HepG2 (cell line): Measurements from ENCODE around the gene LRBA. TPM values are rescaled to one million over a fixed set of nuclear protein-coding genes. Genes with fewer than 3 reads are reported as not detected.
A peak's percentile ranks its signal among the peaks of the same experiment; 100 is the strongest.
"Not testable (repeated sequence)": the region's sequence is repeated elsewhere in the genome, so short reads cannot be mapped to it uniquely, and the experiment has no call there.

ENCODE experiments used
- ATAC-seq: fragments of 200-7000 bp; cut with Tn5 transposase; 3 replicates; pipeline ENCODE4 v1.9.1; 2020; ENCODE audit warnings: mild to moderate bottlenecking, moderate library complexity
- BruUV-seq: library from RNA; stranded (reverse); fragments of 400-500 nt; replicated peaks from 2 replicates; lab custom pipeline; 2021; lab: Mats Ljungman, UMichigan
- CTCF ChIA-PET: fragments of 300-600 bp; formaldehyde crosslinking; extraction: SDS; loops from one replicate; lab custom pipeline; 2021; ENCODE audit warnings: low total read pairs, inconsistent platforms, low intra/inter-chr PET ratio; lab: Yijun Ruan, JAX
- POLR2A ChIA-PET: fragments of 350-600 bp; sonication (Branson Sonifier 250); formaldehyde crosslinking; loops from one replicate; lab custom pipeline; 2020; ENCODE audit warnings: antibody characterized with exemption, inconsistent platforms; lab: Yijun Ruan, JAX
- DNase-seq: peaks from one replicate; pipeline ENCODE4 v3.0.0-alpha.2; 2015; ENCODE audit warnings: low spot score
- FAIRE-seq: peaks from 3 replicates; lab custom pipeline; 2011; peaks lifted over from hg19 to GRCh38; lab: Jason Lieb, UNC
- H2AFZ ChIP-seq: one replicate; pipeline ENCODE4 v1.6.1; 2011; ENCODE audit warnings: low read length, inconsistent platforms
- H3K27ac ChIP-seq: fragments of 300-600 bp; 3 replicates; pipeline ENCODE4 v1.8.0; 2011; ENCODE audit warnings: mixed run types, mild to moderate bottlenecking, mixed read lengths, low read length, inconsistent platforms; ENCODE audit not compliant: insufficient read depth; ENCODE audit errors: extremely low read length
- H3K27me3 ChIP-seq, 2 experiments: fragments of 200-600 bp in 1 of 2; 2 replicates in 1 of 2; 3 replicates in 1 of 2; pipeline versions ENCODE4 v1.6.0 to v1.8.0; 2011; ENCODE audit warnings: low read length in 2 of 2, mild to moderate bottlenecking in 2 of 2, moderate library complexity in 2 of 2, inconsistent platforms in 1 of 2; ENCODE audit not compliant: insufficient read depth in 2 of 2, control insufficient read depth in 1 of 2
- H3K36me3 ChIP-seq, 2 experiments: fragments of 200-600 bp in 1 of 2; replicated peaks in 1 of 2; 2 replicates in 1 of 2; 3 replicates in 1 of 2; pipeline versions ENCODE4 v1.5.1 to v1.8.0; 2011; ENCODE audit warnings: low read length in 2 of 2, inconsistent platforms in 1 of 2; ENCODE audit not compliant: insufficient read depth in 2 of 2, control insufficient read depth in 1 of 2
- H3K4me1 ChIP-seq: 2 replicates; pipeline ENCODE4 v1.5.1; 2012; ENCODE audit warnings: low read length, inconsistent platforms; ENCODE audit not compliant: insufficient read depth
- H3K4me2 ChIP-seq: 2 replicates; pipeline ENCODE4 v1.6.0; 2011; ENCODE audit warnings: low read depth, low read length, inconsistent platforms
- H3K4me3 ChIP-seq, 3 experiments: fragments of 200-600 bp in 1 of 3; sonication (generic), shearing (Covaris generic) in 1 of 3; replicated peaks in 1 of 3; 2 replicates each; pipeline ENCODE4 v1.5.1; 2011 to 2016; ENCODE audit warnings: low read length in 3 of 3, inconsistent platforms in 2 of 3, low read depth in 2 of 3, mild to moderate bottlenecking in 2 of 3, control low read depth in 1 of 3, mixed read lengths in 1 of 3; ENCODE audit not compliant: insufficient read depth in 1 of 3
- H3K79me2 ChIP-seq: one replicate; pipeline ENCODE4 v1.6.1; 2011; ENCODE audit warnings: low read length, inconsistent platforms; ENCODE audit not compliant: insufficient read depth
- H3K9ac ChIP-seq: 2 replicates; pipeline ENCODE4 v1.6.0; 2011; ENCODE audit warnings: mild to moderate bottlenecking, low read depth, low read length, inconsistent platforms; ENCODE audit not compliant: insufficient read depth
- H3K9me3 ChIP-seq: 2 replicates; pipeline ENCODE4 v1.5.1; 2012; ENCODE audit warnings: mild to moderate bottlenecking, low read length
- H4K20me1 ChIP-seq: 2 replicates; pipeline ENCODE4 v1.6.0; 2011; ENCODE audit warnings: inconsistent platforms, mild to moderate bottlenecking, low read length, moderate library complexity; ENCODE audit not compliant: insufficient read depth
- whole genome bisulfite sequencing: methylation state at CpG from one replicate; pipeline ENCODE4 v1.1.6; 2017; ENCODE audit warnings: low lambda C conversion rate; 5-methylcytosine and 5-hydroxymethylcytosine counted together
- in situ Hi-C: cut with HindIII; loops from 2 replicates; pipeline ENCODE4 v1.10.0; 2017; ENCODE audit warnings: low pct_unique_long_range_greater_than_20kb; ENCODE audit not compliant: extremely low pct_ligation_motif_present
- intact Hi-C: fragments of 100-400 bp; cut with micrococcal nuclease; formaldehyde crosslinking; loops from one replicate; pipeline ENCODE4 v1.10.0; 2022; ENCODE audit not compliant: unreplicated experiment
- polyA plus RNA-seq, 8 experiments: library from polyadenylated mRNA; depleted of rRNA in 3 of 8; stranded (reverse) in 7 of 8; unstranded in 1 of 8; fragments of >200 nt; fragmentation: Illumina TruSeq in 4 of 8; extraction: Trizol in 4 of 8; gene quantifications; 2 replicates each; pipeline versions ENCODE4 v1.2.1 to v1.2.3, GENCODE V29; 2011 to 2016; ENCODE audit warnings: low read depth in 4 of 8, missing spikeins in 1 of 8, mixed read lengths in 1 of 8; ENCODE audit not compliant: insufficient read depth in 1 of 8
- total RNA-seq, 5 experiments: library from RNA; depleted of rRNA; stranded (reverse); fragments of >200 nt; fragmentation: Illumina TruSeq; extraction: Trizol; gene quantifications; 2 replicates each; pipeline ENCODE4 v1.2.3, GENCODE V29; 2016; ENCODE audit warnings: low read depth in 1 of 5
- TF ChIP-seq, protein P1 (sequence below): sonication (generic); formaldehyde crosslinking; IDR thresholded peaks from 2 replicates; pipeline ENCODE4 v1.5.1; 2020; ENCODE audit warnings: mild to moderate bottlenecking, missing genetic modification reagents

LRBA gene
- total and polyA plus RNA-seq, 2 of the 13 experiments (the other 11 are each of a cell fraction or from before 2014, with no cell fraction given), result 21.0 to 37.2 TPM

DNA sequence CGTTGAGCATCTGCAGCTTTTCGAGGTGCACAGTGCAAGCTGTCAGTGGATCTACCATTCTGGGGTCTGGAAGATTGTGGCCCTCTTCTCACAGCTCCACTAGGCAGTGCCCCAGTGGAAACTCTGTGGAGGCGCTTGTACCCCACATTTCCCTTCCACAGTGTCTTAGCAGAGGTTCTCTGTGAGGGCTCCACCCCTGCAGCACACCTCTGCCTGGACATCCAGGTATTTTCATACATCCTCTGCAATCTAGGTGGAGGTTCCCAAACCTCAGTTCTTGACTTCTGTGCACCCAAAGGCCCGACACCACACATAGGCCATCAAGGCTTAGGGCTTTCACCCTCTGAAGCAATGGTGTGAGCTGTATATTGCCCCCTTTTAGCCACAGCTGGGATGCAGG, 57.1 kb downstream of the LRBA start:
- POLR2A ChIA-PET, H3K27me3 ChIP-seq, H3K36me3 ChIP-seq, H3K4me2 ChIP-seq, H3K4me3 ChIP-seq, BruUV-seq, FAIRE-seq, CTCF ChIA-PET, H3K27ac ChIP-seq, H4K20me1 ChIP-seq, intact Hi-C loops, DNase-seq, H3K9ac ChIP-seq, H2AFZ ChIP-seq, ATAC-seq, in situ Hi-C loops, H3K4me1 ChIP-seq: not testable (repeated sequence)
- TF ChIP-seq, protein P1, sequence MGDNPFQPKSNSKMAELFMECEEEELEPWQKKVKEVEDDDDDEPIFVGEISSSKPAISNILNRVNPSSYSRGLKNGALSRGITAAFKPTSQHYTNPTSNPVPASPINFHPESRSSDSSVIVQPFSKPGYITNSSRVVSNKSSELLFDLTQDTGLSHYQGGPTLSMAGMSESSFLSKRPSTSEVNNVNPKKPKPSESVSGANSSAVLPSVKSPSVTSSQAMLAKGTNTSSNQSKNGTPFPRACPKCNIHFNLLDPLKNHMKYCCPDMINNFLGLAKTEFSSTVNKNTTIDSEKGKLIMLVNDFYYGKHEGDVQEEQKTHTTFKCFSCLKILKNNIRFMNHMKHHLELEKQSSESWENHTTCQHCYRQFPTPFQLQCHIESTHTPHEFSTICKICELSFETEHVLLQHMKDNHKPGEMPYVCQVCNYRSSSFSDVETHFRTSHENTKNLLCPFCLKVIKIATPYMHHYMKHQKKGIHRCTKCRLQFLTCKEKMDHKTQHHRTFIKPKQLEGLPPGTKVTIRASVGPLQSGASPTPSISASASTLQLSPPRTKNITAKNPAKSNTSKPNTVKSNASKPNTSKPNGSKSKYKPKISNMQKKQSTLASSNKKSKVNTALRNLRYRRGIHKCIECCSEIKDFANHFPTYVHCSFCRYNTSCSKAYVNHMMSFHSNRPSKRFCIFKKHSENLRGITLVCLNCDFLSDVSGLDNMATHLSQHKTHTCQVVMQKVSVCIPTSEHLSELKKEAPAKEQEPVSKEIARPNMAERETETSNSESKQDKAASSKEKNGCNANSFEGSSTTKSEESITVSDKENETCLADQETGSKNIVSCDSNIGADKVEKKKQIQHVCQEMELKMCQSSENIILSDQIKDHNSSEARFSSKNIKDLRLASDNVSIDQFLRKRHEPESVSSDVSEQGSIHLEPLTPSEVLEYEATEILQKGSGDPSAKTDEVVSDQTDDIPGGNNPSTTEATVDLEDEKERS, result 0 out of 2 replicates have a peak, but pooled peaks have one; percentile 49
- 100% methylated on average over 4 of the region's 4 CpGs for WGBS
- Histone ChIP-seq H3K79me2 (peaks cover 22% of the 10 kb centered on the region), H3K9me3 (peaks cover 18% of the 10 kb centered on the region)

GRCh38 chr4:150957095-150957494, 58.0 kb downstream of the LRBA start:
- H4K20me1 ChIP-seq, BruUV-seq, H2AFZ ChIP-seq, H3K4me3 ChIP-seq, ATAC-seq, FAIRE-seq, DNase-seq, H3K4me1 ChIP-seq, H3K27me3 ChIP-seq, H3K4me2 ChIP-seq, POLR2A ChIA-PET, H3K27ac ChIP-seq, in situ Hi-C loops, H3K9ac ChIP-seq, CTCF ChIA-PET, intact Hi-C loops, H3K36me3 ChIP-seq: not testable (repeated sequence)
- Histone ChIP-seq H3K79me2 (peaks cover 21% of the 10 kb centered on the region), H3K9me3 (peaks cover 18% of the 10 kb centered on the region)
- no CpG with 5 or more reads among the region's 1 CpG for WGBS

GRCh38 chr4:150953916-150954315, 61.2 kb downstream of the LRBA start:
- H3K36me3 ChIP-seq, intact Hi-C loops, in situ Hi-C loops, H2AFZ ChIP-seq, H4K20me1 ChIP-seq, H3K4me2 ChIP-seq, H3K9ac ChIP-seq, H3K27me3 ChIP-seq, FAIRE-seq, CTCF ChIA-PET, POLR2A ChIA-PET, H3K4me3 ChIP-seq, ATAC-seq, BruUV-seq, DNase-seq, H3K27ac ChIP-seq: not testable (repeated sequence)
- H3K9me3 ChIP-seq, result peaks cover 14% of the 10 kb centered on the region
- peaks cover 19% of the 10 kb centered on the region for H3K4me1 ChIP-seq
- peaks cover 15% of the 10 kb centered on the region for H3K79me2 ChIP-seq
- 100% methylated on average over 8 of the region's 28 CpGs for WGBS
